Stomach (tissue), 4 donors: ENCODE data around the gene RFXAP.

Experiments
- CTCF ChIP-seq, 7 experiments: fragments of 450-650 bp in 4 of 7; fragments of 200-600 bp in 3 of 7; sonication (generic) in 3 of 7; IDR thresholded peaks; one replicate each; pipeline ENCODE4 v1.5.1; 2016 to 2019; ENCODE audit warnings: antibody characterized with exemption in 7 of 7, control low read depth in 2 of 7, mild to moderate bottlenecking in 1 of 7
- EP300 ChIP-seq: sonication (generic); formaldehyde crosslinking; IDR thresholded peaks from one replicate; pipeline ENCODE4 v1.6.1; 2017; ENCODE audit warnings: antibody characterized with exemption
- POLR2A ChIP-seq, 4 donors: fragments of 450-650 bp; IDR thresholded peaks; one replicate each; pipeline ENCODE4 v1.6.1; 2016; ENCODE audit warnings: antibody characterized with exemption in 4 of 4, control low read depth in 2 of 4, mild to moderate bottlenecking in 1 of 4, moderate library complexity in 1 of 4

GRCh38 chr13:36807616-36808015, 11.4 kb upstream of the RFXAP start:
- TF ChIP-seq CTCF (IDR thresholded peaks at IDR 0.05) (no peak), POLR2A (IDR thresholded peaks at IDR 0.05) (no peak), EP300 (no peak)
